ENCODE data around the gene BCAP31. TPM values are rescaled to one million over a fixed set of nuclear protein-coding genes. Genes with fewer than 3 reads are reported as not detected.

Gene BCAP31
- total RNA-seq, 1 experiment from 2014 or later: 371 TPM

DNA sequence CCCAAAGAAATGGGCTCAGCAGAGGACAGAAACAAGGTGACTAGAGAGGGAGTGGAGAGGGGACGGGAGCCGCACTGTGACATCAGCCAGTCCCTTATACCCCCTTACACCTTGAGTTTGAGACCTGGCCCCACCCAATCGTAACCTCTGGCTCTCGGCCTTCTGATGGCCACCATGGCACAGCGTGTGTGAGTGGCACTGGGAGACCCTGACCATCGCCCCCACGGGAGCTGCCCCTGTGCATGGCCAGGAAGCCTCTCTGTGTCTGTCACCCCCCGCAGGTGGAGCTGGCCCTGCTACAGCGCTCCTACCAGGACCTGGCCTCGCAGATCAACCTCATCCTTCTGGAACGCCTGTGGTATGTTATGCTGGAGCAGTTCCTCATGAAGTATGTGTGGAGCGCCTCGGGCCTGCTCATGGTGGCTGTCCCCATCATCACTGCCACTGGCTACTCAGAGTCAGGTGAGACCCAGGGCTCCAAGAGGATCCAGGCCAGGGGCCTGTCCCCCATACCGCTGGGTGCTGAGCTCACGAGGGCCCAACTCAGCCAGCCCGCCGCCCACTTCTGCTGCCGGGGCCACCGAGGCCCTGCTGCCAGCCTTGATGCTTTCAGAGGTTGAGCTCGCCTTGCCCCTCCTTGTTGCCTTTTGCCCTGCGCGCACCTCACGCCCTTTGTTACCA lies 4.9 kb upstream of the BCAP31 start:
- Mint-ChIP-seq H3K27me3 (ENCODE audit: unreplicated experiment) (no peaks in the 10 kb centered on the region), H3K4me3 (ENCODE audit: low read depth, unreplicated experiment) (no peak overlapping the region), H3K36me3 (ENCODE audit: insufficient read depth, unreplicated experiment) (peaks cover 29% of the 10 kb centered on the region), H3K9me3 (ENCODE audit: low read depth, unreplicated experiment) (peaks cover 7% of the 10 kb centered on the region), H3K27ac (ENCODE audit: unreplicated experiment) (no peak overlapping the region), H3K4me1 (ENCODE audit: low read depth, unreplicated experiment) (peaks cover 16% of the 10 kb centered on the region)
- BruUV-seq (replicated peaks): no TSS peak
- TF ChIP-seq, protein P1, sequence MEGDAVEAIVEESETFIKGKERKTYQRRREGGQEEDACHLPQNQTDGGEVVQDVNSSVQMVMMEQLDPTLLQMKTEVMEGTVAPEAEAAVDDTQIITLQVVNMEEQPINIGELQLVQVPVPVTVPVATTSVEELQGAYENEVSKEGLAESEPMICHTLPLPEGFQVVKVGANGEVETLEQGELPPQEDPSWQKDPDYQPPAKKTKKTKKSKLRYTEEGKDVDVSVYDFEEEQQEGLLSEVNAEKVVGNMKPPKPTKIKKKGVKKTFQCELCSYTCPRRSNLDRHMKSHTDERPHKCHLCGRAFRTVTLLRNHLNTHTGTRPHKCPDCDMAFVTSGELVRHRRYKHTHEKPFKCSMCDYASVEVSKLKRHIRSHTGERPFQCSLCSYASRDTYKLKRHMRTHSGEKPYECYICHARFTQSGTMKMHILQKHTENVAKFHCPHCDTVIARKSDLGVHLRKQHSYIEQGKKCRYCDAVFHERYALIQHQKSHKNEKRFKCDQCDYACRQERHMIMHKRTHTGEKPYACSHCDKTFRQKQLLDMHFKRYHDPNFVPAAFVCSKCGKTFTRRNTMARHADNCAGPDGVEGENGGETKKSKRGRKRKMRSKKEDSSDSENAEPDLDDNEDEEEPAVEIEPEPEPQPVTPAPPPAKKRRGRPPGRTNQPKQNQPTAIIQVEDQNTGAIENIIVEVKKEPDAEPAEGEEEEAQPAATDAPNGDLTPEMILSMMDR (IDR thresholded peaks at IDR 0.05; ENCODE audit: unreplicated experiment): no peak
- intact Hi-C loops (cut with micrococcal nuclease; ENCODE audit: unreplicated experiment): no loop called here
- CTCF ChIA-PET: no interaction called here
- no peak for DNase-seq

DNA sequence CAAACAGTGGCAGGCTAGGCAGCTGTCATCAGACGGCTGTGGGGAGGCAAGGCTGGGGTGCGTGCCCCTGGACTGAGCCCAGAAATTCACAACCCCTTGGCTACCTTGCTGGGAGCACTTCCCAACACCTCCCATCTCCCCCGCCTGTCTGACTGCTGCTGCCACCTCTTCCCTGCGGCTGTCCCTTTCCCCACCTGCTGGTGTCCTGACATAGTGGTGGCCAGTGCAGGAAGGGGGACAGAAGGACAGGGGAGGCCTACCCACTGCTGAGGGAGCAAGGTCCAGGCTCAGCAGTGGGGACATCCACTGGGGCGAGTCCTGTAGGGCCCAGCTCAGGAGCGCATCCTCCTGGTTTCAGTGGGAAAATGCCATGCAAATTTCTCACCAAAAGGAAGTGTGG lies 3.9 kb upstream of the BCAP31 start:
- no peak for DNase-seq
- H3K27ac Mint-ChIP-seq (ENCODE audit: unreplicated experiment): no peak overlapping the region
- H3K27me3 Mint-ChIP-seq (ENCODE audit: unreplicated experiment): no peaks in the 10 kb centered on the region
- peaks cover 16% of the 10 kb centered on the region for H3K4me1 Mint-ChIP-seq (ENCODE audit: low read depth, unreplicated experiment)
- no peak overlapping the region for H3K4me3 Mint-ChIP-seq (ENCODE audit: low read depth, unreplicated experiment)
- H3K9me3 Mint-ChIP-seq (ENCODE audit: low read depth, unreplicated experiment): peaks cover 7% of the 10 kb centered on the region
- CTCF ChIA-PET: no interaction called here
- TF ChIP-seq, protein P1 (IDR thresholded peaks at IDR 0.05; ENCODE audit: unreplicated experiment): no peak
- intact Hi-C loops (cut with micrococcal nuclease; ENCODE audit: unreplicated experiment): no loop called here
- peaks cover 39% of the 10 kb centered on the region for H3K36me3 Mint-ChIP-seq (ENCODE audit: insufficient read depth, unreplicated experiment)
- BruUV-seq (replicated peaks): no TSS peak

DNA sequence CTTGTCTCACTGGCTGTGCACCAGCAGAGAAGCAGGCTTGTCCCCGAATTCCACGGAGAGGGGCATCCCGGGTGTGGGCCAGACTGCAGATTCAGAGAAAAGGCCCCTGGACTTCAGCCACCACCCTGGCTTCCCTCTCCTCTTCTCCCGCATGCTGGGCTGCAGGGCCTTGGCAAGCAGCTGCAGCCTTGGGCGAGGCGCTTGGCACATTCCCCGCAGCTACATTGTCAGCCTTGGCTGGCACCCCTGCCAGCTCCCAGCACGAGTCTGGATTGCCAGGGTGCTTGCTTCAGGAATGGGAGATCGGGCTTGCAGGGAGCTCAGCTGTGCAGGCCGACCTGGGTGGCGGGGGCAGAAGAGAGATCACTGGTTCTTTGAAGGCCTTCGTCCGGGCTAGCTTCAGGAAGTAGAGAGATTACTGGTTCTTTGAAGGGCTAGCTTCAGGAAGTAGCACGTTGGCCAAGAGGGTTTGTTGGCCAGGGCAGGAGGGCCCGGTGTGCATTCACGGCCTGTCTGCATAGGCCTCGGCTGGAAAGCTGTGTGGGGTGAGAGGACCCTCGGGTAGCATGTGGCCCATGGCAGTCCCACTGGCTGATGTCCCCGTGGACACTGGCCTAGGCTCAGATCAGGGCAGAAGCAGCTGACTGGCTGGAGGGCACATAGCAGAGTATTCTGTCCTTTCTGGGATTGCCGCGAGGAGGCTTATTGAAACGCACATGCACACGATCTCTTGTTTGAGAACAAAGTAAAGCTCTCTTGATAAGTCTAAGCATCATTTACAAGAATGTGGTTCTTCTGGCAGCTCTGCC lies 3.1 kb upstream of the BCAP31 start:
- DNase-seq: peak; percentile 18
- CTCF ChIA-PET: no interaction called here
- intact Hi-C loops (cut with micrococcal nuclease; ENCODE audit: unreplicated experiment): no loop called here
- Mint-ChIP-seq H3K9me3 (ENCODE audit: low read depth, unreplicated experiment) (peaks cover 7% of the 10 kb centered on the region), H3K4me3 (ENCODE audit: low read depth, unreplicated experiment) (peak overlapping the region; percentile 50), H3K27ac (ENCODE audit: unreplicated experiment) (peak overlapping the region; percentile 54), H3K4me1 (ENCODE audit: low read depth, unreplicated experiment) (peaks cover 20% of the 10 kb centered on the region), H3K36me3 (ENCODE audit: insufficient read depth, unreplicated experiment) (peaks cover 45% of the 10 kb centered on the region), H3K27me3 (ENCODE audit: unreplicated experiment) (no peaks in the 10 kb centered on the region)
- TF ChIP-seq, protein P1 (IDR thresholded peaks at IDR 0.05; ENCODE audit: unreplicated experiment): no peak
- BruUV-seq (replicated peaks): no TSS peak

DNA sequence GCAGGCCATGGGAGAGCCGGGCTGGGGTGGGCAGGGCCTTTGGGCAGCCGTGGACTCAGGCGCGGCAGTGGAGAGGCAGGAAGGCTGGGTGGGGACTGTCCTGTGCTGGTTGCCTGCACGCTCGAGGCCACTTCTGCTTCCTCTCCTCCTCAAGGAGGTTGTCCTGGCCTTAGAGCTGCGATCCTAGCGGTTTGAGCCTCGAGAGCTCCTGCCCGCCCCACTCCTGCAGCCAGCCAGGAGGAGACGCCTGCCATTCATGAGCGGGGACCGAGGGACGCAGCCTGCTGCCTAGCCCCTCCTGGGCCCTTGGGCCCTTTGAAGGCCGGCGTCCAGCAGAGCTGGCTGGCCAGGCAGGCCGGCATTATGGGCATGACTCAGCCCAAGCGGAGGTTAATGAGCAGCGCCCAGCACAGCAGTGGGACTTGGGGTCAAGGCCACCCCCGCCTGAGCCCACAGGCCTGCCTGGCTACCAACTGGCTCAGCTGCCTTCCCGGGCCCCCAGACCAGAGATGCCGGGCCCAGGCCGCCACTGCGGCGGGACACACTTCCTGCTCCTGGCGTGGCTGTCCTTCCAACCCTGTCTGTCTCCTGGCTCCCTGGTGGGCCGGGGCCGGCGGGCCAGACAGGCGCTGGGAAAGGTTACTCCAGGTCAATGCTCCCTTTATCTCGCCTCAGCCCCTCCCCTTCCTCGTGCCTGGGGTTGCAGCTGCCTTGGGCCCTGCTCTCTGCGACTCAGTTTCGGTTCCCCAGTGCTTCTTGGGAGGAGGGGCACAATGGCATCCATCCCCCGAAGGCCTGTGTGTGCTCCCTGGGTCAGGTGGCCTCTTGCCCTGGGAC lies 2.3 kb upstream of the BCAP31 start:
- intact Hi-C loops (cut with micrococcal nuclease; ENCODE audit: unreplicated experiment): no loop called here
- H3K27me3 Mint-ChIP-seq (ENCODE audit: unreplicated experiment): no peaks in the 10 kb centered on the region
- peak overlapping the region; percentile 54 for H3K27ac Mint-ChIP-seq (ENCODE audit: unreplicated experiment)
- TF ChIP-seq, protein P1 (IDR thresholded peaks at IDR 0.05; ENCODE audit: unreplicated experiment): no peak
- peak overlapping the region; percentile 50 for H3K4me3 Mint-ChIP-seq (ENCODE audit: low read depth, unreplicated experiment)
- no TSS peak for BruUV-seq (replicated peaks)
- H3K36me3 Mint-ChIP-seq (ENCODE audit: insufficient read depth, unreplicated experiment): peaks cover 49% of the 10 kb centered on the region
- CTCF ChIA-PET: no interaction called here
- DNase-seq: peak; percentile 36
- peaks cover 3% of the 10 kb centered on the region for H3K9me3 Mint-ChIP-seq (ENCODE audit: low read depth, unreplicated experiment)
- peaks cover 26% of the 10 kb centered on the region for H3K4me1 Mint-ChIP-seq (ENCODE audit: low read depth, unreplicated experiment)

All from Calu3 (cell line).